Trophoblast cell (in vitro differentiated cells and primary cell): ENCODE measurements around the gene CHN2.

ENCODE experiments used
- DNase-seq, 2 donors: peaks; one replicate each; pipeline ENCODE4 v3.0.0-alpha.2; 2016
- H2AFZ ChIP-seq: 2 replicates; pipeline ENCODE4 v1.6.1; 2013; ENCODE audit warnings: low read length, moderate library complexity, mild to moderate bottlenecking; ENCODE audit not compliant: insufficient read depth, poor library complexity
- H2AK5ac ChIP-seq: 2 replicates; pipeline ENCODE4 v1.6.1; 2013; ENCODE audit warnings: mild to moderate bottlenecking, low read length
- H2BK120ac ChIP-seq: 2 replicates; pipeline ENCODE4 v1.6.1; 2013; ENCODE audit warnings: low read length, mild to moderate bottlenecking, moderate library complexity; ENCODE audit not compliant: insufficient read depth, poor library complexity
- H2BK12ac ChIP-seq: 2 replicates; pipeline ENCODE4 v1.6.1; 2013; ENCODE audit warnings: mild to moderate bottlenecking, low read length, moderate library complexity
- H2BK5ac ChIP-seq: 2 replicates; pipeline ENCODE4 v1.6.1; 2013; ENCODE audit warnings: low read length, low read depth, moderate library complexity, mild to moderate bottlenecking; ENCODE audit not compliant: poor library complexity
- H3K14ac ChIP-seq: 2 replicates; pipeline ENCODE4 v1.6.1; 2013; ENCODE audit warnings: mild to moderate bottlenecking, low read length
- H3K18ac ChIP-seq: 2 replicates; pipeline ENCODE4 v1.6.1; 2013; ENCODE audit warnings: mild to moderate bottlenecking, low read length
- H3K23ac ChIP-seq: 2 replicates; pipeline ENCODE4 v1.6.1; 2013; ENCODE audit warnings: low read length
- H3K27ac ChIP-seq: 2 replicates; pipeline ENCODE4 v1.5.1; 2013; ENCODE audit warnings: low read depth, mild to moderate bottlenecking, inconsistent platforms, low read length, moderate library complexity
- H3K27me3 ChIP-seq: 2 replicates; pipeline ENCODE4 v1.6.1; 2013; ENCODE audit warnings: inconsistent platforms, mild to moderate bottlenecking, low read length, moderate library complexity; ENCODE audit not compliant: insufficient read depth
- H3K36me3 ChIP-seq, 2 experiments: 1 replicate in 1 of 2; 2 replicates in 1 of 2; pipeline ENCODE4 v1.6.1; 2013; ENCODE audit warnings: low read length in 2 of 2, mild to moderate bottlenecking in 2 of 2, moderate library complexity in 1 of 2; ENCODE audit not compliant: insufficient read depth in 2 of 2, control insufficient read depth in 1 of 2
- H3K4ac ChIP-seq: 2 replicates; pipeline ENCODE4 v1.6.1; 2013; ENCODE audit warnings: low read depth, mild to moderate bottlenecking, low read length, moderate library complexity
- H3K4me1 ChIP-seq, 2 experiments: 1 replicate in 1 of 2; 2 replicates in 1 of 2; pipeline ENCODE4 v1.6.1; 2013; ENCODE audit warnings: low read length in 2 of 2, mild to moderate bottlenecking in 2 of 2, moderate library complexity in 1 of 2; ENCODE audit not compliant: insufficient read depth in 2 of 2, control insufficient read depth in 1 of 2
- H3K4me2 ChIP-seq: 2 replicates; pipeline ENCODE4 v1.6.1; 2013; ENCODE audit warnings: inconsistent platforms, mild to moderate bottlenecking, low read length, moderate library complexity
- H3K4me3 ChIP-seq: 2 replicates; pipeline ENCODE4 v1.5.1; 2013; ENCODE audit warnings: mild to moderate bottlenecking, low read depth, low read length, inconsistent platforms
- H3K79me1 ChIP-seq: one replicate; pipeline ENCODE4 v1.6.1; 2013; ENCODE audit warnings: low read length
- H3K79me2 ChIP-seq: 2 replicates; pipeline ENCODE4 v1.6.1; 2013; ENCODE audit warnings: low read length, mild to moderate bottlenecking; ENCODE audit not compliant: control insufficient read depth, insufficient read depth, poor library complexity
- H3K9ac ChIP-seq: 2 replicates; pipeline ENCODE4 v1.6.1; 2013; ENCODE audit warnings: mild to moderate bottlenecking, low read length
- H3K9me3 ChIP-seq: 2 replicates; pipeline ENCODE4 v1.6.1; 2013; ENCODE audit warnings: low read depth, mild to moderate bottlenecking, control low read depth, inconsistent platforms, low read length; ENCODE audit not compliant: insufficient read depth
- H4K12ac ChIP-seq: 2 replicates; pipeline ENCODE4 v1.6.1; 2013; ENCODE audit warnings: low read depth, mild to moderate bottlenecking, low read length, moderate library complexity
- H4K8ac ChIP-seq: 2 replicates; pipeline ENCODE4 v1.6.1; 2013; ENCODE audit warnings: low read depth, mild to moderate bottlenecking, low read length, moderate library complexity
- H4K91ac ChIP-seq: one replicate; pipeline ENCODE4 v1.6.1; 2013; ENCODE audit warnings: low read depth, mild to moderate bottlenecking, low read length, moderate library complexity
- WGBS: extraction: QIAGEN DNeasy Blood & Tissue Kit; methylation state at CpG from one replicate; pipeline ENCODE4 v1.1.7; 2013; ENCODE audit warnings: missing lambda C conversion rate; ENCODE audit not compliant: insufficient read length, insufficient coverage; ENCODE audit errors: extremely low coverage; 5-methylcytosine and 5-hydroxymethylcytosine counted together

Gene CHN2

DNA sequence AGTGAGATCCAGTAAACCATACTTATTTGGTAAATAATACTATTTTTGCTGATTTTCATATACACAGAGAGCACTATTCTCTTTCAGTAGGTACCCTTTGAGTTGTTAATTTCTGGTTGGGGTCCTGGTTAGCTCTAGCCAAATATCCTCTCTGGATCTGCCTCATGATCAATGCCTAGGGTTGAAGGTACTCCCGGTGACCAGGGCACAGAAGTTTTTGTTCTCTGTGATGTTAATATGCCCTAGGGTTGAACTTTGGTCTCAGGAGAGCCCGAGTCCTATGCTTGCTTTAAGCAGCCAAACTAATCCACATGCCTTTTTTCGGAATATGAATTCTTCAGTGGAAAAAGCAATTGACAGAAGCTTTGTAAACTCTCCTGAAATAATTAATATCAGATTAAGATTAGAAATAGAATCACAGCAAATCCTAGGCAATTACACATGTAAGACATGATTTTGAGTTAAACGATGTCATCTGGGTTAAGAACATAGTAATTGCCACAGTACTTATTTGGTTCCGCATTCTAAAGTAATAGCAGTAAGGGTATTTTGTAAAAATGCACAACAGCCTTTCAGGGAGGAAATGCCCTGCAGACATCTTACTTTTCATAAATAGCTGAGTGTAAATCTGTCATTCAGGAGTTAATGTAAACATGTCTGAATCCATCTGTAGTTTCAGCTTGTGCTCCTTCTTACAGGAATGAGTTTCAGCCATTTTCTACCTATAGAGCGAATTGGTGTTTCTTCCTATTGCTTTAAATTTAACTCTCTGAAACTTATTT is 10.1 kb downstream of the CHN2 start:
- no peak overlapping the region for H4K12ac ChIP-seq
- H3K27me3 ChIP-seq: no peaks in the 10 kb centered on the region
- H3K36me3 ChIP-seq: peaks cover 2 to 8% of the 10 kb centered on the region in 2 experiments
- no peak overlapping the region for H4K91ac ChIP-seq
- no peak overlapping the region for H2AK5ac ChIP-seq
- H2AFZ ChIP-seq: no peak overlapping the region
- no peak overlapping the region for H3K23ac ChIP-seq
- peak overlapping the region; percentile 84 for H3K4ac ChIP-seq
- H3K9me3 ChIP-seq: no peaks in the 10 kb centered on the region
- peaks cover 11% of the 10 kb centered on the region for H3K79me2 ChIP-seq
- H3K4me1 ChIP-seq: peaks cover 10 to 22% of the 10 kb centered on the region in 2 experiments
- no peak overlapping the region for H3K4me3 ChIP-seq
- peak overlapping the region; percentile 72 for H2BK12ac ChIP-seq
- H3K79me1 ChIP-seq: peaks cover 4% of the 10 kb centered on the region
- H2BK120ac ChIP-seq: no peak overlapping the region
- H4K8ac ChIP-seq: no peak overlapping the region
- H3K14ac ChIP-seq: no peak overlapping the region
- H3K4me2 ChIP-seq: no peak overlapping the region
- DNase-seq: peak in 1 of 2 donors; percentile 61
- H3K9ac ChIP-seq: no peak overlapping the region
- H3K27ac ChIP-seq: no peak overlapping the region
- peak overlapping the region; percentile 23 for H2BK5ac ChIP-seq
- no CpG with 5 or more reads among the region's 6 CpGs for WGBS
- peak overlapping the region; percentile 50 for H3K18ac ChIP-seq

DNA sequence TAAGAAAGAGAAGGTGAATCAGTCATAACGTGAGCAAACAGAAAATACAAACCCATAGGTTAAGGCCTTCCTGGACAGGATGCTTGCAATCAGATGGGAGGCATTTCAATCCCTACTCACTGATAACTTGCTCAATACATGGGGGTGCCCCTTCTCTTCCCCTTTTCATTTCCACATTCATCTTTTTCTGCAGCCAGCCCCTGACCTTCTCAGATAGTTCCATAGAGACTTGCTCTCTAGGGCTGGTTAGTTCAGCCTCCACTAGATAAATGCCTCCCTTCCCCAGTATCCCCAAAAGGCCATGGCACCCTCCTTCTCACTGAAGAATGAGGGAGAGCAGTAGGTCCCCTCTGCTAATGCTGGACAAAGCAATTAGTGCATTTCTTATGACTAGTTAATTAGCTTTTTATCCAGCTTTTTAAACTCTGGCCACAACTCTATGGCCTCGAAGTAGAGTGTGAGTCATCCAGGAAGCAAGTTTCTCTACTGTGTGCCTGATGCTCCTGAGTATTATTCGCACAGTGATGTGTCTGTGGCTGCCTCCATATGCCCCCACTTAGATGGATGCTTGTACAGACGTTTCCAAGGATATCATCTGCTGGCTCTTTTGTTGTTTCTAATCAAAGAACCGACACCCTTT is 12.7 kb downstream of the CHN2 start:
- Histone ChIP-seq H3K9me3 (no peaks in the 10 kb centered on the region), H3K4ac (peak overlapping the region; percentile 44), H3K79me1 (peaks cover 4% of the 10 kb centered on the region), H2BK5ac (no peak overlapping the region), H3K23ac (no peak overlapping the region), H4K12ac (no peak overlapping the region), H3K27ac (no peak overlapping the region), H3K18ac (no peak overlapping the region), H3K27me3 (no peaks in the 10 kb centered on the region), H3K4me2 (no peak overlapping the region), H2AK5ac (no peak overlapping the region), H3K4me3 (no peak overlapping the region), H3K36me3 (peaks cover 2 to 8% of the 10 kb centered on the region in 2 experiments), H2AFZ (no peak overlapping the region), H3K79me2 (peaks cover 9% of the 10 kb centered on the region), H2BK120ac (no peak overlapping the region), H2BK12ac (no peak overlapping the region), H3K14ac (no peak overlapping the region), H3K4me1 (peaks cover 9 to 21% of the 10 kb centered on the region in 2 experiments), H4K8ac (no peak overlapping the region), H3K9ac (no peak overlapping the region), H4K91ac (no peak overlapping the region)
- no CpG with 5 or more reads among the region's 5 CpGs for WGBS
- DNase-seq: no peak

DNA sequence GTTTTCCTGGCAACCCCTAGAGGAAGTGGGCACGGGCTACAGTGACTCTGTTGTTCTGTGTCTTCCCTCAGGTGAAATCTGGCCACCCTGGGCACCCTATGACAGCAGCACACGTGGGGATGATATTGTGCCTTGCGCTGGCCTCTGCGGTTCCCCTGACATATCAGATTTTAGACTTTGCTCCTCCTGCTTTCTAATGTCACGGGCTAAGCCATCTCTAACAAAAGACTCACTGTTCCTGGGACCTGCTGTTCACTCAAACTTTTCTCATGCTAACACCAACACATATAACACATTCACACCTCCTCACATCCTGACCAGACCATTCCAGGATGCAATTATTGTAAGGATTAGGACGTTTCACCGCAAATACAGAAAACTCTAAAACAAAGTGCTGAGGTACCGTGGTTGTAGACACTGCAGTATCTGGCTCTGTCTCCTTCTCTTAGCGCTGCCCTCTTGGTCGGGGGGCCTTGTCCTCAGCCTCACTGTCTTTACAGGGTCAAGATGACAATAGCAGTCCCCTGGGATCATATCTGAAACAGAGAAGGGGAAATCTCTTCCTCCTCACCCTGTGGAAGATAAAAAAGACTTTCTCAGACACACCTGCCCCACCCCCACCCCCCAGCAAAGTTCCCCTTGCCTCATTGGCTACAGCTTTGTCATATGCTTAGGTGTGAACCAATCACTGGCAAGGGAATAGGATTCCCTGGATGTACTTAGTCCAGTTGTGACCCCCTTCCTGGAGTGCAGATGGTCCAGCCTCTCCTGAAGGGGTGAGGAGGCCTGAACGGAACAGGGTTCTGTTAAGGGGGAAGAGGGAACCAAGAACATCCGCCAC is 14.1 kb downstream of the CHN2 start:
- WGBS: no CpG with 5 or more reads among the region's 12 CpGs
- Histone ChIP-seq H2BK5ac (no peak overlapping the region), H3K14ac (no peak overlapping the region), H2AFZ (no peak overlapping the region), H3K4me1 (peaks cover 6 to 17% of the 10 kb centered on the region in 2 experiments), H2BK120ac (no peak overlapping the region), H3K9me3 (no peaks in the 10 kb centered on the region), H2AK5ac (no peak overlapping the region), H4K12ac (no peak overlapping the region), H3K36me3 (peaks cover 0 to 8% of the 10 kb centered on the region in 2 experiments), H4K8ac (no peak overlapping the region), H3K27ac (no peak overlapping the region), H3K4me2 (no peak overlapping the region), H3K27me3 (no peaks in the 10 kb centered on the region), H3K18ac (peak overlapping the region; percentile 3), H2BK12ac (peak overlapping the region; percentile 19), H3K9ac (no peak overlapping the region), H3K4ac (peak overlapping the region; percentile 39), H3K79me2 (peaks cover 4% of the 10 kb centered on the region), H4K91ac (no peak overlapping the region), H3K23ac (no peak overlapping the region), H3K79me1 (peaks cover 2% of the 10 kb centered on the region), H3K4me3 (no peak overlapping the region)
- DNase-seq: no peak

GRCh38 chr7:29209745-29210144 is 15.2 kb downstream of the CHN2 start:
- H3K4me1 ChIP-seq: peaks cover 9 to 15% of the 10 kb centered on the region in 2 experiments
- peaks cover 4% of the 10 kb centered on the region for H3K79me2 ChIP-seq
- H2BK5ac ChIP-seq: no peak overlapping the region
- no peak overlapping the region for H3K4me3 ChIP-seq
- DNase-seq: no peak
- WGBS: no CpG with 5 or more reads among the region's 3 CpGs
- no peak overlapping the region for H4K8ac ChIP-seq
- peak overlapping the region; percentile 54 for H3K4ac ChIP-seq
- no peak overlapping the region for H3K27ac ChIP-seq
- H3K27me3 ChIP-seq: no peaks in the 10 kb centered on the region
- no peak overlapping the region for H2AK5ac ChIP-seq
- no peaks in the 10 kb centered on the region for H3K9me3 ChIP-seq
- no peak overlapping the region for H3K9ac ChIP-seq
- H2BK120ac ChIP-seq: no peak overlapping the region
- no peak overlapping the region for H2BK12ac ChIP-seq
- no peak overlapping the region for H4K91ac ChIP-seq
- no peak overlapping the region for H2AFZ ChIP-seq
- H3K36me3 ChIP-seq: peaks cover 0 to 8% of the 10 kb centered on the region in 2 experiments
- H3K23ac ChIP-seq: no peak overlapping the region
- no peak overlapping the region for H3K14ac ChIP-seq
- H3K4me2 ChIP-seq: no peak overlapping the region
- H4K12ac ChIP-seq: no peak overlapping the region
- no peak overlapping the region for H3K18ac ChIP-seq
- H3K79me1 ChIP-seq: peaks cover 4% of the 10 kb centered on the region
